HG03135 (cell line): ENCODE measurements around the gene LSM14B.
"Not testable (repeated sequence)": the region's sequence is repeated elsewhere in the genome, so short reads cannot be mapped to it uniquely, and the experiment has no call there.

Experiments used
- ATAC-seq: cut with Tn5 transposase; IDR thresholded peaks from one replicate; pipeline ENCODE4 v1.9.1; 2021; ENCODE audit warnings: mild to moderate bottlenecking, moderate library complexity; ENCODE audit not compliant: unreplicated experiment

The LSM14B gene

GRCh38 chr20:62111148-62111547 lies 11.1 kb upstream of the LSM14B start:
- no peak for ATAC-seq

- no peak for ATAC-seq
These were observed 9.9 kb upstream of the LSM14B start for GRCh38 chr20:62112368-62112767.

DNA sequence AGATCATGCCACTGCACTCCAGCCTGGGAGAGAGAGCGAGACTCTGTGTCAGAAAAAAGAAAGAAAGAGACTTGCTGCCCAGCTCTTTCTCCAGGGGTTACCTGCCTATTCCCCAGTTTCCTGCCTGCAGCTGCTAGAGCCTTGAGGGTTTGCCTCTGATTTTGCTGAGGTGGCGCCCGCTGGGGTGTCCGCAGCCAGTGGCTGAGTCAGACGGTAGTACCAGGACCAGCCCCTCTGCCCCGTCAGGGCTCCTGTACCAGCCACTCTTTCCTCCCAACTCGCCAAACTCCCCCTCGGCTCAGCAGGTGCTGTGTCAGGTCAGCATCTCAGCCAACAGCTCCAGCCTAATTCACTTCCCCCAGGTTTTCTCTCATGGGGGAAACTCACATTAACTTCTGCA lies 7.4 kb upstream of the LSM14B start:
- ATAC-seq = no peak

GRCh38 chr20:62115800-62116407 lies 6.4 kb upstream of the LSM14B start:
- not testable (repeated sequence) for ATAC-seq

DNA sequence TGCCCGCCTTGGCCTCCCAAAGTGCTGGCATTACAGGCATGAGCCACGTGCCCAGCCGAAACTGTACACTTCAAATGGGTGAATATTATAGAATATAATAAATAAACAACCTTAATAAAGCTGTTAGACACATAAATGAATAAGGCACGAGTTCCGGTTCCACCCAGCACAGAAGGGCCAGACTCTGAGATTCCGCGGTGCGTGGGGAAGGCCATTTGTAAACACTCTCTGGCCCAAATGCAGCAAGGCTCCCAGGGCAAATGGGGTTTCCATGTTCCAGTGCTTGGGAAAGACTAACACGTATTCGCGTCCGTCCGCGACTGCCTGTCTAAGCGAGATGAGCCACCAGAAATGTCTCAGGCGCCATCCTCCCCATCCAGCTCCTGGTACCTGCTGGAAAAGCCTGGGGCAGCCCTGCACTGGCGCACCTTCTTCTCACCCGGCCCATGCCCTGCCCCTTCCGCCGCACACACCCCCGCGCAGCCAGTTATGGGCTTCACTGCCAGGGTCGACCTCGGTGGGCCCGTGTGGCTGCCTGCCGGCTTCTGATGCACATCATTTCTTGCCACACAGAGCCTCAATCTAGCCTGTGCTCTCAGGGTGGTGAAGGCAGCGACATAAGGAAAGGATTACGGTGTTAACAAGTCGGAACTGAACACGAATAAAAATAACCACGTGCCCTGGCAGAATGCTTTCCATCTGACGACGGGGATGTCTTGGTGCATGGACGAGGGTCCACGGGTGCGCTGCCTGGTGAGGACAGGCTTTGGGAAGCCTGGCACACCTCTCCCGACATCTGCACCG lies 5.5 kb upstream of the LSM14B start:
- no peak for ATAC-seq

DNA sequence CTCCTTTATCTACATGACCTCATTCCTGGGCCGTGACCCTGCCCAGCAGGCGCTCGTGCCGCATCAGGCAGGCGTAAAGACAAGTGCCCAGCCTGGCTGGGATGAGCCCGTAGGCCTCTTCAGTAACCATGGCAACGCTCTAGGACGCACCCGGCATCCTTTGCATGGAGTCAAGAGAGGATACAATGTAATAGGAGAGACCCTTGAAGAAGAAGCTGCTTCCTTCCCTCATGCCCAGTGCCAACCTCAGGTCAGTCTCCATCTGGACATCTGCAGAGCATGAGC lies 5.0 kb upstream of the LSM14B start:
- ATAC-seq = no peak

GRCh38 chr20:62117658-62118057 lies 4.6 kb upstream of the LSM14B start:
- ATAC-seq = no peak

- ATAC-seq = no peak
These were observed 3.9 kb upstream of the LSM14B start for GRCh38 chr20:62118113-62119043.

DNA sequence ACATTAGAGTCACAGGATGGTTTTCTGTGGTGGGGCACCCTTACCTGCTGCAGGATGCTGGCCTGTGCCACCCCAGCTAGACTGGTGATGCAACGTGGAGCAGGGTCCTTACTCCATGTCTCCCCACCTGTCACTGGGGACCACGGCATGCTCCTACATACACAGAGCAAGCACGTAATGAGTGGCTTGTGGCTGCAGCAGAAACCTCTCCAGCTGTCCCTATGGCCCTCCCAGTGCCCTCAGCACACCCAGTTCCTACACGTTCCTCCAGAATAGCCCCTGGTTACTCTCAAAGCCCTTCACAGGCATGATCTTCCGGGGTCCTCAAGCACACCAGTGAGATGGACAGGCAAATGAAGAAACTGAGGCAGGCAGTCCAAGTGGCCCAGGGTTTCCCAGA lies 3.2 kb upstream of the LSM14B start:
- no peak for ATAC-seq

DNA sequence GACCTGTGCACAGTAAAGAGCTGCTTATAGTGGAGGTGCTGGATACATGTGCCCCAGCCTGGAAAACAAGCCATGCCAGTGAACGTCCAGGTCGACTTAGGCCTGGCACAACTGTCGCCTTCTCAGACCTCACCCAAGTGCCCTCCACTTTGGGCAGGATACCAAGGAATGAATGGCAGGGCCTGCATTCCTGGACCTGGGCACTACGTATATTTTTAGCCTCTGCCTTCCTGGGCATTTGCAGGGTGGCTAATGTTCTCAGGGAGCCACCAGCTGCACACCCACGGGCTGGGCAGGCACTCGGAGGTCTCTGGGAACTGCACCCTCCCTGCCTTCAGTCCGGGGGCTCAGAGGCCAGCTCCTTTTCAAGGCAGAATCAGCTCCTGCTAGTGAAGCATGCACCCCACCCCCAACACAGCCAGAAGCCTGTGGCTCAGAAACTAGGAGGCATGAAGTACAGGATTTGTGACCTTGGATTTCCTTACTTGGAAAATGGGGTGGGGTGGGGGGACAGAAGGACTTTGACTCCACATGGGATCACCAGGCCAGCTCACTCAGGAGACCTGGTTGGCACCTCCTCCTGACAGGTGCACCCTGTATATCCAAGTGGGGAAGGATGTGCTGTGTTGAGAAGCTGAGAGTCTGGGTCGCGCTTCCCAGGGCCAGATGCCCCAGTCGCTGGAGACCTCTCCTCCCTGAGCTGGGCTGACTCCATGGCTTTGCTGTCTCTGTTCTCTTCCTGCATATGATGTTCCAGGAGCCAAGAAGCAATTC lies 2.5 kb upstream of the LSM14B start:
- ATAC-seq = no peak

DNA sequence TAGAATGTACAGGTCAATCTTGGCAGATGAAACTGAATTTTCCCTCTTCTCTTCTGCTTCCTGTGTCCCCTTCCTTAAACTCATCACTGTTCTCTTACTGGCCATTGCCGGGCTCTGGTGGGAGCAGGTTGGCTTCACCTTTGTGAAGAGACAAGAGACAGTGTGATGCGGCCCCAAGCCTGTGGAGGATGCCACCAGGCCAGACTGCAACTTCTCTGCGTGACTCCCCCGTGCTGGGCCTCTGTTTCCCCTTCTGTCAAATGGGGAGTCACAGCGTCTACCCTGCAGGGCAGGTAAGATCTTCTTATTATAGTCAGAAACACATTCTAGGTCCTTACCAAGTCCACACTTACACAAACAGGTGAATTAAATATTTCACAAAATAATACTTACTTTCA lies 1.9 kb upstream of the LSM14B start:
- ATAC-seq = no peak

- peak; percentile 12 for ATAC-seq
These were observed 1.1 kb upstream of the LSM14B start for GRCh38 chr20:62120990-62121775.

DNA sequence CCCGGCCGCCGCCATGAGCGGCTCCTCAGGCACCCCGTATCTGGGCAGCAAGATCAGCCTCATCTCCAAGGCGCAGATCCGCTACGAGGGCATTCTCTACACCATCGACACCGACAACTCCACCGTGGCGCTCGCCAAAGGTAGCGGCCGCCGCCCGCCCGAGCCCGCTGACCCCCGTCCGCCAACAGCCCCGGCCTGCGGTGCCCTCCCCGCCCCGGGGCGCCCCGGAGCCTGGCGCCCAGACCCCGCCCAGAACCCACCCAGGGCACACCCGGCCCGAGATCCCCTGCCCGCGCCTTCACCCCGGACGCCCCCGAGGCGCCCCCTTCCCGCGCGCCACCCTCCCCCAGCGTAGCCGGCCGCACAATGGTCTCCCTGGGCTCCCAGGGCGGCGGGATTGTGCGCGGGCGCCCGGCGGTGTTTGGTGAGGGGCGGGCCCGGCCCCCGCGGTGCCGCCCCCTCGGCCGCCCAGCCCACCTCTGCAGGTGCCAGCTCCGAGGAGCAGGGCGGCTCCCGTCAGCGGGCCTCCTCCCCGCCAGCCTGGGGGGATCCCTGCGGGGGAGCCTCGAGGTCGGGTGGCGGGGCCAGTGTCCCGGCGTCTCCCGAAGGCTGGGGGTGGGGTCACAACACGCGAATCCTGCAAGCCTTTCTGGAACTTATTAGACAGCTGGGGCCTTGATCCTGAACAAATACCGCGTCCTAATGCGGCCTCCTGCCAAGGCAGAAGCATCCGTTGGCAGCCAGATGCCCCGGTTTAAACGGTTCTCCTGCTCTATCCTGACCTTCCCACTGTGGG lies 577 bp downstream of the LSM14B start:
- ATAC-seq = peak; percentile 13

DNA sequence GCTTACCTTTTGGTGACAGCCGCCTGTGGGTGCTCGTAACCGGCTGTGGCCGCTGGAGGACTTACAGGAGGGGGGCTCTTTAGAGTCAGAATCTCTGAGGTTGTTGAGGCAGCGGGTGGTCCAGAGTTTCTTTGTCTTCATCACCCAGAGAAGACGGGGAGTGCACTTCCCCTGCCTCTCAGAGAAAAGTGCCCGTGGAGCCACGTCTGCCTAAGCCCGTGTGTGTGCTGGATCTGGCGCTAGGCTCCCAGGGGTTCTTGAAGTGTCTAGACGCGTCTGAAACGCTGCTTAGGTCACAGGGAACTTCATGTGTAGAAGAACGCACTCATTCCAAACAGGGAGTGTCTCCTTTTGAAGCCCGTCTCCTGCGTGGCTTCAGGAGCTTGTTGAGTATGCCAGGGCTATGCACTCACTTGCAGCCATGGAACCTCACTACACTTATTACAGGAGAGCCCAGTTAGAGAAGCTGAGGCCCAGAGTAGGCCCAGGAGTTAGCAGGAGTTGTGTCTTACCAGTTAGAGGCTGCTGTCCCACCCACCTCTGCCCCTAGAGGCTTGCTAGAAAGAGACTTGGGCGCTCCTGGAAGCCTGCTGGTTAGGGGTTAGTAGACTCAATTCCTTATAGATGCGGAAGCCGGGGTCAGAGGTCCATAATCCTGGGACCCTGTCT lies 1.3 kb downstream of the LSM14B start:
- ATAC-seq = no peak

DNA sequence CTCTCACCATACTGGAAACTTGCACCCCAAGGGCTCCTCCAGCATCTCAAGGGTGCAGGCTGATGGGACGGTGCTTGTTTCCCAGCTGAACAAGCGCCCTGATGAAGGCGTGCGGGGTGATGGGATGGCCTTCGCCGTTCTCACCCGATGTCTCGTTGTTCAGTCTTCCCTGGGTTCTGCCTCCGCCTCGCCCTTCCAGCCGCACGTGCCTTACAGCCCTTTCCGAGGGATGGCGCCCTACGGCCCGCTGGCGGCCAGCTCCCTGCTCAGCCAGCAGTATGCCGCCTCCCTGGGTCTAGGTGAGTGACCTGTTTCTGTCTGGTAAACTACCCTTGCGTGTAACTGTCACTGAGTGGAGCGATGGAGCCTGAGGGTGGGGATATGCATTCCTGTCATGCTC lies 3.9 kb downstream of the LSM14B start:
- no peak for ATAC-seq

DNA sequence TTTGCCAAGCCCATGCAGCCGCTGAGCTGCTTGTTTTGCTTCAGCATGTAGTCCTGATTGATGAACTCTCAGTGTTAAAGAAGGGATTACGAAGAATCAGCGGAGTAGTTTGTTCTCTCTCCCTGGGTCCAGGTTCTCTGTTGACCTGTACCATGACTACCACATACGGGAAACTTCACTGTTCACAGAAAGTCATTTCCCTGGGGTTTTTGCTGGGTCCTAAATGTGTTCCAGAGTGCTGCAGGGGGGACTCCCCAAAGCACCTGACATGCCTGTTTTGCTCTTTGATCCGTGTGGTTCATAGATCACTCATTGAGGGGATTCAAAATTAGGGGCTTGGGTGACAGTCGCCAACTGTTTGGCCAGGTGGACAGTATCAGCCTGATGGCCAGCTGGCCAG lies 5.5 kb downstream of the LSM14B start:
- no peak for ATAC-seq

DNA sequence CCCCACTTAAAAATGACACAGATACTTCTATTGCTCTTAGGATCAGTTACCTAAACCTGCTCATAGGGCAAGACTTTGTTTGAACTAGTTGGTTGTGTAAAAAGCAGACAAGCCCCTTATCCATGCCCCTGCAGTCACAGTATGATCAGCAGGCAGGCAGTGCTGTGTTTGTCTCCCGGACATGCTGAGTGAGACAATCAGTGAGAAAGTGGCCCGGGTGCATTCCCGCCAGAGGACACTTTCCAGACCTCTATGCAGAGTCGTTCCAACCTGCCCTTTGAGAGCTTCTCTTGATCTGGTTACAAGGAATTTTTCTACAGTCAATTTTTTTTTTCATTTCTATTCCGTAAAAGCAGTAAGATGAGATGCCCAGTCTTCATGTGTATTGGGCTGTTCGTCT lies 6.2 kb downstream of the LSM14B start:
- no peak for ATAC-seq

DNA sequence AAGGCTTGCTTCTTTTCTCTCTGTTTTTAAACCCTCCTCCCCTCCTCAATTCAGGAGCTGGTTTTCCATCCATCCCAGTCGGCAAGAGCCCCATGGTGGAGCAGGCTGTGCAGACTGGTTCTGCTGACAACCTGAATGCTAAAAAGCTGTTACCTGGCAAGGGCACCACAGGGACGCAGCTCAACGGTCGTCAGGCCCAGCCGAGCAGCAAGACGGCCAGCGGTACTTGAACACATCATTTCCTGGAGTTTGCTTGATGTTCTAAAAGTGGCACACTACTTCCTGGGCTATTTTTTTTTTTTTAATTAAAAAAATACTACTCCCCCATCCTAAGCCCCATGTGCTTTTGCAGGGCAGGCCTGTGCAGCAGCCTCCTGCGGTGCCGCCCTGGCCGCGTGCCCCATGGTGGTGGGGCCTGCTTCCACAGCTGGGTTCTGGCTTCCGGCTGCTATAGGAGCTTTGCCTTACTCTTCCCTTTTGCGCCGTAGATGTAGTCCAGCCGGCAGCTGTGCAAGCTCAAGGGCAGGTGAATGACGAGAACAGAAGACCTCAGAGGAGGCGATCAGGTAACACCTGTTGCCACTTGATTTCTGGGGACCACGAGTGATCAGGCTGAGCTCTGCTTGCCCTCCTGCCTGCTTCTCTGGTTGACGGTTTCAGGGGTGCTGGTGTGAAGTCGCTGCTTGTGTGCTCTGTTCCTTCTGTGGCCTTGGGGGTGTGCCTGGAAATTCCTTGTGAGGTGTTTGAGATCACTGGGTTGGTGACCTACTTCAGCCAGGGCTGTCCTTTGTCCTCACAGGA lies 7.7 kb downstream of the LSM14B start:
- ATAC-seq = no peak
